Stomach smooth muscle (tissue), 2 donors: Measurements from ENCODE around the gene ABLIM2.
"Not testable (repeated sequence)": the region's sequence is repeated elsewhere in the genome, so short reads cannot be mapped to it uniquely, and the experiment has no call there.

Experiments
- H3K27ac ChIP-seq: one replicate; pipeline ENCODE4 v1.7.0; 2013; ENCODE audit warnings: mild to moderate bottlenecking, low read length, inconsistent platforms
- H3K27me3 ChIP-seq, 2 donors: one replicate each; pipeline ENCODE4 v1.7.0; 2013; ENCODE audit warnings: low read length in 2 of 2; ENCODE audit not compliant: insufficient read depth in 2 of 2, control insufficient read depth in 1 of 2
- H3K36me3 ChIP-seq, 2 donors: one replicate each; pipeline ENCODE4 v1.7.0; 2013; ENCODE audit warnings: low read length in 2 of 2; ENCODE audit not compliant: control insufficient read depth in 2 of 2, insufficient read depth in 2 of 2
- H3K4me1 ChIP-seq: one replicate; pipeline ENCODE4 v1.7.0; 2013; ENCODE audit warnings: low read length; ENCODE audit not compliant: control insufficient read depth, insufficient read depth
- H3K4me3 ChIP-seq, 2 donors: one replicate each; pipeline ENCODE4 v1.7.0; 2013; ENCODE audit warnings: low read length in 2 of 2
- H3K9ac ChIP-seq, 2 donors: one replicate each; pipeline ENCODE4 v1.7.0; 2013; ENCODE audit warnings: low read length in 2 of 2, mild to moderate bottlenecking in 1 of 2
- H3K9me3 ChIP-seq, 2 donors: one replicate each; pipeline ENCODE4 v1.7.0; 2013; ENCODE audit warnings: low read length in 2 of 2; ENCODE audit not compliant: control insufficient read depth in 2 of 2
- donor health status: healthy.
- donor health status: Pancreatic carcinoma.

The ABLIM2 gene

GRCh38 chr4:7949759-7950158 lies 208.9 kb downstream of the ABLIM2 start:
- Histone ChIP-seq H3K27me3 (no peaks in the 10 kb centered on the region), H3K36me3 (no peaks in the 10 kb centered on the region), H3K9me3 (no peaks in the 10 kb centered on the region), H3K27ac (no peak overlapping the region), H3K4me1 (peaks cover 8% of the 10 kb centered on the region), H3K9ac (no peak overlapping the region), H3K4me3 (no peak overlapping the region)

- Histone ChIP-seq H3K9me3 (no peaks in the 10 kb centered on the region), H3K27me3 (no peaks in the 10 kb centered on the region), H3K4me3 (no peak overlapping the region), H3K36me3 (no peaks in the 10 kb centered on the region), H3K4me1 (peaks cover 8% of the 10 kb centered on the region), H3K27ac (no peak overlapping the region), H3K9ac (no peak overlapping the region)
Observed at GRCh38 chr4:7947927-7948326, 210.7 kb downstream of the ABLIM2 start.

- H3K27ac ChIP-seq, result no peak overlapping the region
- no peaks in the 10 kb centered on the region for H3K36me3 ChIP-seq
- H3K9me3 ChIP-seq, result no peaks in the 10 kb centered on the region
- no peak overlapping the region for H3K9ac ChIP-seq
- H3K4me3 ChIP-seq, result no peak overlapping the region
- H3K27me3 ChIP-seq, result no peaks in the 10 kb centered on the region
- H3K4me1 ChIP-seq, result peaks cover 8% of the 10 kb centered on the region
Observed at GRCh38 chr4:7945709-7946380, 212.8 kb downstream of the ABLIM2 start.

GRCh38 chr4:7944599-7945220 lies 213.9 kb downstream of the ABLIM2 start:
- Histone ChIP-seq H3K9ac (no peak overlapping the region), H3K27me3 (no peaks in the 10 kb centered on the region), H3K9me3 (no peaks in the 10 kb centered on the region), H3K4me1 (peaks cover 10% of the 10 kb centered on the region), H3K4me3 (no peak overlapping the region), H3K27ac (no peak overlapping the region), H3K36me3 (no peaks in the 10 kb centered on the region)

- not testable (repeated sequence) for H3K4me1 ChIP-seq, H3K9me3 ChIP-seq, H3K36me3 ChIP-seq, H3K9ac ChIP-seq, H3K27ac ChIP-seq, H3K4me3 ChIP-seq, H3K27me3 ChIP-seq
Observed at GRCh38 chr4:7943688-7944087, 214.9 kb downstream of the ABLIM2 start.

GRCh38 chr4:7943211-7943610 lies 215.4 kb downstream of the ABLIM2 start:
- no peak overlapping the region for H3K9ac ChIP-seq
- H3K9me3 ChIP-seq, result no peaks in the 10 kb centered on the region
- no peaks in the 10 kb centered on the region for H3K36me3 ChIP-seq
- H3K27me3 ChIP-seq, result no peaks in the 10 kb centered on the region
- H3K4me3 ChIP-seq, result no peak overlapping the region
- H3K4me1 ChIP-seq, result peaks cover 5% of the 10 kb centered on the region
- H3K27ac ChIP-seq, result no peak overlapping the region

- H3K36me3 ChIP-seq, result no peaks in the 10 kb centered on the region
- H3K4me1 ChIP-seq, result peaks cover 14% of the 10 kb centered on the region
- no peaks in the 10 kb centered on the region for H3K27me3 ChIP-seq
- H3K9ac ChIP-seq, result no peak overlapping the region
- no peak overlapping the region for H3K4me3 ChIP-seq
- no peak overlapping the region for H3K27ac ChIP-seq
- no peaks in the 10 kb centered on the region for H3K9me3 ChIP-seq
Observed at GRCh38 chr4:7941965-7942496, 216.6 kb downstream of the ABLIM2 start.

- Histone ChIP-seq H3K27me3 (no peaks in the 10 kb centered on the region), H3K9me3 (no peaks in the 10 kb centered on the region), H3K36me3 (no peaks in the 10 kb centered on the region), H3K9ac (no peak overlapping the region), H3K4me1 (peaks cover 14% of the 10 kb centered on the region), H3K4me3 (no peak overlapping the region), H3K27ac (no peak overlapping the region)
Observed at GRCh38 chr4:7941111-7941964, 217.3 kb downstream of the ABLIM2 start.

GRCh38 chr4:7939377-7940108 lies 219.1 kb downstream of the ABLIM2 start, which contains the start of gene AFAP1:
AFAP1 (minus strand) TSS chr4:7939861; CDS start chr4:7872078, 67,783 bp downstream.
- H3K27ac ChIP-seq, result peak within 1 kb of the TSS; percentile 83
- H3K36me3 ChIP-seq, result no peaks in the 10 kb centered on the region
- peak within 1 kb of the TSS; percentile 83 to 84 for H3K4me3 ChIP-seq
- H3K27me3 ChIP-seq, result no peaks in the 10 kb centered on the region
- no peaks in the 10 kb centered on the region for H3K9me3 ChIP-seq
- H3K4me1 ChIP-seq, result peaks cover 14% of the 10 kb centered on the region
- peak within 1 kb of the TSS; percentile 76 to 82 for H3K9ac ChIP-seq
